EH (cell line): ENCODE measurements around the gene XPR1.
"Not testable (repeated sequence)": the region's sequence is repeated elsewhere in the genome, so short reads cannot be mapped to it uniquely, and the experiment has no call there.

Source experiments
- DNase-seq: peaks from one replicate; pipeline ENCODE4 v3.0.0-alpha.2; 2015; ENCODE audit warnings: low read depth

The XPR1 gene

DNA sequence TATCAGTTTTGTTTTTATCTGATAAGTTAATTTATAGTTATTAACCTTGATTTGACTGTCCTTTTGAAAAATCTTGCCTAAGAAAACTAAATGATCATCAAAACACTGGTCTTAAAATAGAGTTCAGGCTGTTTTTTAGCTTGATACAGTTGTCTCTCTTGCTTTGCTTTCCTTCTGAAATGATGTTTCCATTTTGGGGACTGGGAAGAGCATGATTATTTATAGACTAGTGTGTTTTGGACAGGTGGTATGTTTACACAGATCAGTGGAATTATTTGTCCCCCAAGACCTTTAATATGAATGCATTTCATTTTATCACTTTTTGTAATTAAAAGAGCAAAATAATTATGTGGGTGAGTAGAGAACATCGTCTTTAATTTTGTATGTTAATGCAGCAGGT lies 90.8 kb downstream of the XPR1 start:
- no peak for DNase-seq

DNA sequence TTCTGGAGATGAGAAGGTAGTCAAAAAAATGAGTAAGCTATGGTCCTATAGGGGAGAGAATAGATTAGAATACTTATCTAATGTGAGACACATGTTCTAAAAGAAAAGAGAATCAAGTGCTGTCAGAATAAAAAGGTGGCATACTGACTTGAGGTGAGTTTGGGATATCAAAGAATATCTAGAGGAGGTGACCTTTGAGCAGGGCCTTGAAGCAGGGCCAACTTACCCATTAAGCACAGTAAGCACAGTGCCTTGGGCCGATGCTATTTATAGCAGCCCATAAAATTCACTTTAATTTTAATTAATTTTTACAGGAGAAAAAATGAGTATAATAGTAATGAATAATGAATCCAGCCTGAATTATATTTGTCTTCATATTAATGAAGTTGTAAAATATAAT lies 92.2 kb downstream of the XPR1 start:
- no peak for DNase-seq

DNA sequence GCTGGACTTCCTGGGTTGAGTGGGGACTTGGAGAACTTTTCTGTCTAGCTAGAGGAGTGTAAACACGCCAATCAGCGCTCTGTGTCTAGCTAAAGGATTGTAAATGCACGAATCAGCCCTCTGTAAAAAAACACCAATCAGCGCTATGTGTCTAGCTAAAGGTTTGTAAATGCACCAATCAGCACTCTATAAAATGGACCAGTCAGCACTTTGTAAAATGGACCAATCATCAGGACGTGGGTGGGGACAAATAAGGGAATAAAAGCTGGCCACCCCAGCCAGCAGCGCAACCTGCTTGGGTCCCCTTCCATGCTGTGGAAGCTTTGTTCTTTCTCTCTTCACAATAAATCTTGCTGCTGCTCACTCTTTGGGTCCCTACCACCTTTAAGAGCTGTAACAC lies 94.2 kb downstream of the XPR1 start:
- DNase-seq: not testable (repeated sequence)

DNA sequence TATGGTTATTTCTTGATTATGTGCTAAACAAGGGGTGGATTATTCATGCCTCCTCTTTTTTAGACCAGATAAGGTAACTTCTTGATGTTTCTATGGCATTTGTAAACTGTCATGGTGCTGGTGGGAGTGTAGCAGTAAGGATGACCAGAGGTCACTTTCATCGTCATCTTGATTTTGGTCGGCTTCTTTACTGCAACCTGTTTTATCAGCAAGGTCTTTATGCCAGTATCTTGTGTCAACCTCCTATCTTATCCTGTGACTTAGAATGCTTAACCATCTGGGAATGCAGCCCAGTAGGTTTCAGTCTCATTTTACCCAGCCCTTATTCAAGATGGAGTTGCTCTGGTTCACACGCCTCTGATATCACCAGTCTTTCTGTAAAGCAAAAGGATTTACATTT lies 95.9 kb downstream of the XPR1 start:
- not testable (repeated sequence) for DNase-seq

DNA sequence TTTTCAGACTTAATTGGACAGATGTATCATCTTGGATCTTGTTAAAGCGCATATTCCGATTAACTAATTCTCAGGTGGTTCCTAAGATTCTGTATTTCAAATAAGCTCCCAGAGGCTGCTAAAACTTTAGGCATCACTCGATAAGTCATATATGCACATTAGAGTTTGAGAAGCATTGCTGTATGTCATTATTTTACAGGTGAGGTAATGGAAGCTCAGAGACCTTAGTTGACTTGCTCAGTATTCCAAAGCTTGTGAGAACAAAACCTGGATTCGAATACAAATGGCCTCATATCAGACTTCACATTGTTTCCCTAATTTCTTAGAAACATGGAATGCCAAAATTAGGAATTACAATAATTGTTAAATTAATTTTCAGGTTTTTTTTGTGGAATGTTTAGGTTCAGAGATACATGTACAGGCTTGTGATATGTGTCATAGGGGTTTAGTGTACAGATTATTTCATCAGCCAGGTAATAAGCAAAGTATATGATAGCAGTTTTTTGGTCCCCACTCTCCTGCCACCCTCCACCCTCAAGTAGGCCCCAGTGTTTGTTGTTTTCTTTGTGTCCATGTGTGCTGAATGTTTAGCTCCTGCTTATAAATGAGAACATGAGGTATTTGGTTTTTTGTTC lies 96.8 kb downstream of the XPR1 start:
- no peak for DNase-seq

DNA sequence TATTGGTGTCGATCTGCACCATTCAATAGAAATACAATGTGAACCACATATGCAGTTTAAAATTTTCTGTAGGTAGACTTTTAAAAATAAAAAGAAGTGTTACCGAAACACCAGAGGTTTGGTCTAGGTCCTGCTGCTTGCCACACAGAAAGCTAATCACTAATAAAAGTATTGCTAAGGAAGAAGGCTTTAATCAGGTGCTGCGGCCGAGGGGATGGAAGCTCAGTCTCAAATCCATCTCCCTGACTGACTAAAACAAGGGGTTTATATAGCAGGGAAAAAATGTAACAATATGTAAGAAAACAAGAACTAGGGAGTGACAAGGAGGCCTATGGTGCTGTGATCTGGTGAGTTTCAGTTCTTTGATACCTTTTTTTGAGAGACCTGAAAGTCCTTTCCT lies 99.3 kb downstream of the XPR1 start:
- DNase-seq: no peak

DNA sequence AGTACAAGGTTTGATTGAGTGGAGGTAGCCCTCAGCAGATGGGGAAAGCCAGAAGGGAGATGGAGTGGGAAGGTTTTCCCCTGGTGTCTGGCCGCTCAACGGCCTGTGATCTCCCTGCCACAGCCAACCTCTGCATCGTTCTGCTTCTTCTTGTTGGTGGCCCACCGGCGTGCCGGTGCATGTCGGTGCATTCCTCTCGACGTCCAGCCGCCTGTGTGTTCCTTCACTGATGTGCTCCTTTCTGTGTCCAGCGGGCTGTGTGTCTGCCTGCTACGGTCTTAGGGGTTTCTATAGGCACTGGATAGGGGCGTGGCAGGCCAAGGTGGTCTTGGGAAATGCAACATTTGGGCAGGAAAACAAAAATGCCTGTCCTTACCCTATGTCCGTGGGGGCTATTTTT lies 101.0 kb downstream of the XPR1 start:
- DNase-seq: no peak

DNA sequence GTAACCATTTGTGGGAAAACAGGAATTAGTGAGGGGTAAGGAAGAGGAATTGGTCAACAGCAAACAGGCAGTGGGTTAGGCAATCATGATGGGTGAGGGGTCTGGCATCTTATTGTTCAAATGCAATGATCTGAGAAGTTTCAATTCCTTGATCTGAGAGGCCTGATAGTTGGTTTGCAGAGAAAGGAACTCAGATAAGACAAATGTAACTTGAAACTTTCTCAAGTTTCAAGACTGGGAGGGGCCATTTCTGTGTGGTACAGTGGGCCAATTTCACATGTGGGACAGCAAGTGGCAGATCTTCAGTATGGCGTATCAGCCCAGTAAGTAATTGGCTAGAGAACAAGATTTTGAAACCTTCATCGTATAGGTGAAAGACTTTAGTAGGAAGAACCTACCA lies 102.5 kb downstream of the XPR1 start:
- DNase-seq: no peak

DNA sequence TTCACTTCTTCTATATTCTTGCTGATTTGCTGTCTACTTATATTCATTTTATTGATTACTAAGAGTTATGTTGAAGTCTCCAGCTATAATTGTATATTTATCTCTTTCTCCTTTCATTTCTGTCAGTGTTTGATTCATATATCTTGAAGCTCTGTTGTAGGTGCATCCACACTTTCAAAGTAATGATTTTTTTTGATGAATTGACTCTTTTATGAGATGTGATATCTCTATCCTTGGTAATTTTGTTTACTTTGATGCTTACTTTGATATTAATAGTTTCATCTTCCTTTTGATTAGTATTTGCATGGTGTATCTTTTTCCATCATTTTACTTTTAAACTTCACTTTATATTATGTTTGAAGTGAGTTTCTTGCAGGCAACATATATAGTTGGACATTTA lies 110.8 kb downstream of the XPR1 start:
- DNase-seq: no peak

DNA sequence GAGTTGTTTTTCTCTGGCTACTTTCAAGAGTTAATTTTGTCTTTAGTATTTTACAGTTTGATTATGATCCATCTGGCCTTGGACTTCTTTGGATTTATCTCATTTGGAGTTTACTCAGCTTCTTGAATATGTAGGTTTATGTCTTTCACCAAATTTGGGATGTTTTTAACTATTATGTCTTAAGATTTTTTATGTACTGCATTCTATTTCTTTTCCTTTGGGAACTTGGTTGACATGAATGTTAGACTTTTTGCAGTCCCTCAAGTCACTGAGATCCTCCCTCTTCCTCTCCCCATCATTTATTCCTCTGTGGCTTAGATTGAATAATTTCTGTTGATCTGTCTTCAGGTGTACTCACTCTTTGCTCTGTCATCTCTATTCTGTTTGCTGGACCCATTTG lies 112.0 kb downstream of the XPR1 start:
- DNase-seq: no peak

DNA sequence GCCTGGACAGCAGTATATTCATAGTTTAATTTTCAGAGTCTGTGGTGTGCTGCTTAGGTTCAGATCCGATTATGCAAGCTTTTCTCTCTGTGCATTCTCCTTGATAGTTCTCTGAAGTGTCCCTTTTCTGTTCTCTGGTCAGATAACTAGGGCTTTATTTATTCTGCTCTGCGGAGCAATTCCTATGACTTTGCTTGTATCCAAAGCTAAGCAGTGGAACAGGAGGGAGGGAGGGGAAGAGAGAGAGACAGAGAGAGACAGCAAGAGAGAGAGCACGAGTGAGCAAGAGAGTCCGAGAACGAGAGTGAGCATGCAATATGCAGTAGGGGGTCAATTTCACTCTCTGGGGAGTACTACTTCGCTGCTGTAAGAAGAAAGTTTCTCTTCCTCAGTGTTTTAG lies 113.3 kb downstream of the XPR1 start:
- no peak for DNase-seq

DNA sequence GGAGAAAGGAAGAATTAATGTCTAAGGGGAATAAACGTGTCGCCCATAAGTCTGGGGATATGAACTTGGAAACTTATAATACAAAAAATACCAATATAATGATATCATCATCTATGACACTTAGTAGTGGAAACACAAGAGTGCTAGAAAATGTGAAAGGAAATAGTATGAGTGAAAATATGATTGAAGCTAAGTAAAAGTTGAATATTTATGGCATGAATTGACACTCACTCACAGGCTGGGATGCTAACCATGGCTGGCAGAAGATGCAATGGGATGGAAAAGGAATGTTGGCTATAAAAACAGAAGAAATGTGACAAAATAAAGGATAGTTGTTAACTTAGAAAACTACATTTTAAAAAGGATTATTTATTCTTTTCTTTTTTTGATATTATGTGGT lies 120.1 kb downstream of the XPR1 start:
- DNase-seq: peak; percentile 65

DNA sequence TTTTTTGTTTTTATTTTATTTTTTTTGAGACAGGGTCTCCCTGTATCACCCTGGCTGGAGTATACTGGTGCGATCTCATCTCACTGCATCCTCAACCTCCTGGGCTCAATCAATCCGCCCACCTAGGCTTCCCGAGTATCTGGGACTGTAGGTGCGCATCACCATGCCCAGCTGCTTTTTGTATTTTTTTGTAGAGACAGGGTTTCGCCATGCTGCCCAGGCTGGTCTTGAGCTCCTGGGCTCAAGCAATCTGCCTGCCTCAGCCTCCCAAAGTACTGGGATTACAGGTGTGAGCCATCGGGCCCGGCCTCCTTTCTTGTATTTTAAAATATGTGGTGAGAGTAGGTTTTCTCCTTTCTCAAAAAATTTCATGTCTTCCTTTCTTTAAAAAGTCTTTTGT lies 122.6 kb downstream of the XPR1 start:
- no peak for DNase-seq

DNA sequence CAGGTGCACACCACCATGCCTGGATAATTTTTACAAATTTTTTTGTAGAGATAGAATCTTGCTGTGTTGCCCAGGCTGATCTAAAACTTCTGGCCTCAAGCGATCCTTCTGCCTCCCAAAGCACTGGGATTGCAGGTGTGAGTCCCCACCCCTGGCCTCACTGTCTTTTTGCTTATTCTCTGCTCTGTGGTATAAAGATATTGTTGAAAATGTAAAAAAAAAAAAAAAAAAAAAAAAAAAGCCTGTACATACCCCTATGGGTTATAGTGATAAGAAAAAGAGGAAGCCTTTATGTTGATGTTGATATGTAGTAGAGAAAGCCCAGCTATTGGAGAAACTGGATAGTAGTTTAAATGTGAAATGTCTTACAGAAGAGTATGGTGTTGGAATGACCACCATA lies 125.8 kb downstream of the XPR1 start:
- DNase-seq: no peak

DNA sequence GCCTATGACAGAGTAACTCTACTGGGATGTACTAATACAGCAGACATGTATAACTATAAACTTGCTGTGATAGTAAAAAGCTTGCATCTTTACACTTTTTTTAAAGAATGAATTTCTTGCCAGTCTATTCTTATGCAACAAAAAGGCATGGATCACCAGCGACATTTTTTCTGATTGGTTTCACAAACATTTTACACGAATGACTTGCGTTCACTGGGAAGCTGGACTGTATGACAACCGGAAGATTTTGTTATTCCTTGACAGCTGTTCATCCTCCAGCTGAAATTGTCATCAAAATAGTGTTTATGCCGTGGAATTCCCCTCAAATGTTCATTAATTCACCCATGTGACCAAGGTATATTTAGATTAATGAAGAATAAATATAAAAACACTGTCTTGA lies 131.0 kb downstream of the XPR1 start:
- no peak for DNase-seq

DNA sequence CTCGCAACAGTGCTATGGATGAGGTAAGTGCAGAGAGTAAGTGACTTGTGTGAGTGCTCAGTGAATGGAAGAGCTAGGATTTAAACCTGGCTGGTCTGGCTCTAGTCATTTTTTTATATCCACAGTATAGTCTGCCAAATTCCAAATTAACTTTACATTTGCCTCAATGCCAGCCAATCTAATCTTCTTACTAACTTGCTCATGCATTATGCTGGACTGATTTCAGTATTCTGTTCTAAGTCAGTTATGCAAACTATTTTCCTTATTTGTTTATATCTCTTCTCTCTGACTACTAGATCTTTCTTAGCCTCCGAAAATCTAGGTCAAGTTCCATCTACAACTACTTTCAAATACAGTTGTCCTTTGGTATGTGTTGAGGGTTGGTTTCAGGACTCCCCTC lies 133.3 kb downstream of the XPR1 start:
- peak; percentile 52 for DNase-seq

DNA sequence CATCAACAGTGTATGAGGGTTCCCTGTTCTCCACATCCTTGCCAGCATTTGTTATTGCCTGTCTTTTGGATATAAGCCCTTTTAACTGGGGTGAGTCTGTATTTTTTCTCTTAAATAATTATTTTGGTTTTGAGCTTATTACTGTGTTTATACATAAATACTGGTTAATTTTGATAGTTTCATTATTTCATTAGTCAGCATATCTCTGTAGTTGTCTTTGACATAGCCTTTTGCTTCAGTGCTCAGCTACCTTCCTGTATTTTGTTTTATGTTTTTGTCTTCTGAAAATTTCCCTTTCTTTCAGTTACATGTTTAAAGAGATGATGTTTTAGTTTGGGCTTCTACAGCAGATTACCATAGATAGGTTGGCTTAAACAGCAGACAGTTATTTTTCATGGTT lies 138.1 kb downstream of the XPR1 start:
- DNase-seq: no peak

DNA sequence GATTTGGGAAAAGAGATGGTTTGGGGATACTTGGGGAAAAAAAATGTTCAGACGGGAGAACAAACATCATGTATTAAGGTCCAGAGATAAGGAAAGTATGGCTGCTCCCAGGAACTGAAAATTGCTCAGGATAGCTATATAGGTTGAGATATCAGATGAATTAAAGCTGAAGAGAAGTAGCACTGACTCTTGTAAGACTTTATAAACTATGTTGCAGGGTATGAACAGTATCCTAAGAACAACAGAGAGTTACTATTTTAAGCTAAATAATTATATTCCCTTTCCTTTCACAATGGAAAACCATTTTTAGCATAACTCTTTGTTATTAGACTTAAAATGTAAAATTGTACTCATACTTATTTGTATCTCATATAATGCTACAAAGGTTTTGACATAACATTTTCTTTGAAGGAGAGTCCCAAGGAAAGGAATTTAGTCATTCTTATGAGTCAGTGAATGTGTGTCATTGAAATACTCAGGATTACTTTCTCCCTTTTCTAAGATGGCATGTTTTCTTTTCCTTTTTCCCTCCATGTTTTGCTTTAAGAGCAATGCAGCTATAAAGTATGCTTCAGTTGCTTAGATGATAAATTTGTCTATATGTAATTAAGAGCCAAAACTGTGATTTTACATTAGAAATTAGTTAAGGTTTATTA lies 141.5 kb downstream of the XPR1 start:
- DNase-seq: peak; percentile 81

DNA sequence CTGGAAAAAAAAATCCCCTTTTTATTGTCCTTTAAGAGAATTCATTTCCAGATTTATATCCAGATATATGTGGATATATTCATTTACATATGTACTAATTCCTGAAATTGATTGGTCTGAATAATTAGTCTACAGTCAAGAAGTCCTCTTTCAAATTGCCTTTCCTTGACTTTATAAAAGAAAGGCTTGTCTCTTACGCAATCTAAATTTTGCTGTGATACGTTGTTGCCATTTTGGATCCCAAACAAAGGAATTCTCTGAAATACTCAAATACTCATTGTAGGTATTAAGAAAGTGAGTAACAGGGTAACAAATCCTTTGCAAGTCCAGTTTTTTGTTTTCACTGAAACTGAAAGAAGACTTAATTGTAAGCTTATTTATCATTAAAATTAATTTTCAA lies 144.0 kb downstream of the XPR1 start:
- no peak for DNase-seq

DNA sequence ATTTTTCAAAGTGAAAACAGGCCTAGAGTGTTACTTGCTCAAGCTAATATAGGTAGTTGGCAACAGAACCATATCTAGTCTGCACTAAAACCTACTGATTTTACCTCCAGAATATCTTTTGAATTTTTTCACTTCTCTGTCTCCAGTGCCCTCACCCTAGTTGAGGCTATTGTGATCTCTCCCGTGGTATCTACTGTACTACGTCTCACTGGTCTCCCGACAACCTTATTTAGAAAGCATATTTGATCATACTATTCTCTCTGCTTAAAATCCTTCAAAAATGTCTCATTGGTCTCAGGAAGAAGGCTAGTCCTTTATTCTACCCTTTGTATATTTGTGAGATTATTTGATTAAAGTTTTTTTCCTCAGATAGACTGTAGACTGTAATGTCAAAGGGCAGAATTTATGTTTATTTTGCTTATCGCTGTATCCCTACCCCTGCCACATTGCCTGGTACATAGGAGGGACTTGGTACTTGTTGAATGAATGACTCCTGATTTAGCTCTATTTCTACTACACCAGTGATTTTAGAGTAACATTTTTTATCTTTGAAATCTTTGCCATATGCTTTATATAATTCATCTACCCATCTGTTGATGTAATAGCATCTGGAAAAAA lies 145.4 kb downstream of the XPR1 start:
- no peak for DNase-seq

DNA sequence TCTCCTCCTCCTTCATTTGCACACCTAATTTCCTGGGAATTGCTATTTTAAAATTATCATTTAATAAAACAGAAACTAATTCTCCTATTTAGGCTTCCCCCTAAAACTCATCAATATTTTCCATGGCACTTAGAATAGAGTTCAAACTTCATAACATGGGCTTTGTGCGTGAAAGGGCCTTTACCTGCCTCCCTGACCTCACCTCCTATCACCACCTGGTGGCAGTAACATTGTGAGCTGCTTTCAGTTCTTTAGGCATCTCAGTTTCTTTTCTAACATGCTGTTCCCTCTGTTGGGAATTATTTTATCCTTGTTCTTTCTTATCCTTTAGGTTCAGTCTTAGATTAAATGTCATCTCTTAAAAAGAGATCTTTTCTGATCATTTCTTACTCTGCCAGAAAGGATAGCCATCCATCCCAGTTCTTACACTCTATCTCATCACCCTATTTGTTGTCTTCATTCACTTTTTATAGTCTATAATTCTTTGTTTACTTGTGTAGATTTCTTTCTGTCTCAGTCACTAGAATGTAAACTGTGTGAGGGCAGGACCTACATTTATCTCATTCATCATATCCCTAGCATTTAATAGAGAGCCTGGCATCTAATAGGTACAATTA lies 147.1 kb downstream of the XPR1 start:
- no peak for DNase-seq

DNA sequence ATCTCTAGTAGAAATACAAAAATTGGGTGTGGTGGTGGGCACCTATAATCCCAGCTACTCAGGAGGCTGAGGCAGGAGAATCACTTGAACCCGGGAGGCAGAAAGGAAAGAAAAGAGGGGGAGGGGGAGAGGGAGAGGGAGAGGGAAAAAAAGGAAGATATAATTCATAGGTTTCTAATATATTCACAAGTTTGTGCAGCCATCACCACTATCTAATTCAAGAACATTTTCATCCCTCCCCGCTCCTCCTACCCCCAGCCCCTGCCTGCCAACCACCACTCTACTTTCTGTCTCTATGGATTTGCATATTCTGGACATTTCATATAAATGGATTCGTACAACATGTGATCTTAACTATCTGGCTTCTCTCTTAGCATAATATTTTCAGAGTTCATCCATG lies 147.8 kb downstream of the XPR1 start:
- DNase-seq: no peak

DNA sequence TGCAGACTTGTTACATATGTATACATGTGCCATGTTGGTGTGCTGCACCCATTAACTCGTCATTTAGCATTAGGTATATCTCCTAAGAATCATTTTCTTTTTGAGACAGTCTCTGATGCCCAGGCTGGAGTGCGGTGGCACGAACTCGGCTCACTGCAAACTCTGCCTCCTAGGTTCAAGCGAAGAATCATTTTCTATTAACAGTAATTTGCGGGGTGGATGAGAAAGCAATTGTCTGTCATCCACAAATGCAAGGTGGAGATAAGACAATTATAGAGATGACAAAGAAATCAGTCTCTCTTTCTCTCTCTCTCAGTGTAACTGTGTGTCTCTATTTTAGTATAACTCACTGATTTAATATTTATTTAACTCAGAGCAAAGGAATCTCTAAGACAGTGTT lies 149.9 kb downstream of the XPR1 start:
- no peak for DNase-seq
